ENCODE measurements around the gene PPP4R3A.

GRCh38 chr14:91496790-91497189, 13.3 kb downstream of the PPP4R3A start:
- TF ChIP-seq POLR2AphosphoS5 (IDR thresholded peaks at IDR 0.05; ENCODE audit: low read depth) (no peak), CTCF (IDR thresholded peaks at IDR 0.05; ENCODE audit: insufficient read depth, low read length) (no peak), REST (IDR thresholded peaks at IDR 0.05; ENCODE audit: insufficient replicate concordance, low read depth) (no peak), GABPA (IDR thresholded peaks at IDR 0.05; ENCODE audit: low read depth) (no peak), SPI1 (IDR thresholded peaks at IDR 0.05; ENCODE audit: borderline replicate concordance, low read depth) (no peak)

Data from HL-60 (cell line).